ENCODE results near the gene AWAT2.

Gene AWAT2

GRCh38 chrX:69993494-69993893, 56.2 kb downstream of the AWAT2 start:
- no peak for DNase-seq

- no peak for DNase-seq
These were observed 58.1 kb downstream of the AWAT2 start for GRCh38 chrX:69991685-69992084.
